ENCODE data around the gene S1PR3. TPM values are rescaled to one million over a fixed set of nuclear protein-coding genes. Genes with fewer than 3 reads are reported as not detected.

The S1PR3 gene
- total and polyA plus RNA-seq, 7 experiments from 2014 or later: 0.19 to 26.0 (median 0.22) TPM; not detected in 4

DNA sequence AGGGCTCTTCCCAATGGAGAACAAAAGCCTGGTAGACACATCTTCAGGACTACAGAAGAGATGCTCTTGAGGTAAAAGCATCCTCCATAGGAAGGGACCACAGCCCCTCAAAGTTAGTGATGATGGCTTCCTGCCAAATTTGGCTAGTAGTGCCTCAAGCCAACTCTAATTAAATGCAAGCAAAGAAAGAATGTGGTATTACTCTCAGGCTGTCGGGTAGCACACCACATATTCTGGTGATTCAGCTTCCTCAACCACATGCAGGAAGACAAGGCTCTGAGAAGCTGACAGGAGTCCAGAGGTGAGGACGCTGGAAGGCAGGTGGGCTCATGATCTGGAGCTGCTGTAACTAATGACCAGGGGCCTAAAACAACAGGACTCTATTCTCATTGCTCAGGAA, 37.2 kb upstream of the S1PR3 start:
- POLR2A ChIA-PET: no interaction called here
- Histone ChIP-seq H3K9me3 (ENCODE audit: control insufficient read depth in 2 of 3, low read length in 3 of 3) (no peaks in the 10 kb centered on the region), H3K4me3 (ENCODE audit: low read length) (no peak overlapping the region), H3K36me3 (ENCODE audit: control insufficient read depth in 2 of 3, insufficient read depth in 3 of 3, low read length in 3 of 3) (no peaks in the 10 kb centered on the region), H3K27me3 (ENCODE audit: control insufficient read depth in 2 of 2, insufficient read depth in 2 of 2, low read length in 2 of 2) (no peaks in the 10 kb centered on the region), H3K27ac (ENCODE audit: low read depth, low read length) (no peak overlapping the region), H3K4me1 (ENCODE audit: control insufficient read depth in 2 of 2, insufficient read depth in 2 of 2, low read length in 2 of 2) (no peaks in the 10 kb centered on the region)
- Mint-ChIP-seq H3K9me3 (no peaks in the 10 kb centered on the region), H3K27me3 (peaks cover 6 to 42% (median 32%) of the 10 kb centered on the region in 5 donors), H3K4me1 (peaks cover 0 to 13% (median 6%) of the 10 kb centered on the region in 7 donors), H3K27ac (no peak overlapping the region), H3K4me3 (no peak overlapping the region), H3K36me3 (no peaks in the 10 kb centered on the region)
- intact Hi-C loops (cut with micrococcal nuclease): no loop called here
- ATAC-seq (no peak), DNase-seq (no peak)
- CTCF ChIA-PET: no interaction called here

DNA sequence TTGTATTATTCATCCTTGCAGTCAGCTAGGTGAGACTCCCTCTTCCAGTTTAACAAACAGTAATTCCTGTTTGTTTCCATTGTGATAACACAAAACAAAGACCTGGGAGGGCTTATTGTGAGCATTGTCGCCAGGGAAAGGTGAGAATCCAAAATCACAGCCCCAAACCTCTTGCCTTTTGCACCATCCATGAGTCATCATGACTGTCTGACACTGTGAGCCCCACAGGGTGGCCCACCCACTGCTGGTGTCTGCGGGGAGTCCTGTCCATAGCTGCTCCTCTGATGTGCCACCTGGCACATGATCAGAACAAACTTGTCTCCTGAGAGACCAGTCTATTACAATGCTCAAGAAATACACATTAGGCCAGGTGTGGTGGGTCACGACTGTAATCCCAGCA, 33.7 kb upstream of the S1PR3 start:
- CTCF ChIA-PET: no interaction called here
- Mint-ChIP-seq H3K27me3 (peaks cover 11 to 45% (median 33%) of the 10 kb centered on the region in 5 donors), H3K36me3 (no peaks in the 10 kb centered on the region), H3K4me3 (no peak overlapping the region), H3K9me3 (no peaks in the 10 kb centered on the region), H3K27ac (no peak overlapping the region), H3K4me1 (peaks cover 0 to 7% (median 6%) of the 10 kb centered on the region in 7 donors)
- Histone ChIP-seq H3K4me1 (ENCODE audit: control insufficient read depth in 2 of 2, insufficient read depth in 2 of 2, low read length in 2 of 2) (no peaks in the 10 kb centered on the region), H3K9me3 (ENCODE audit: control insufficient read depth in 2 of 3, low read length in 3 of 3) (no peaks in the 10 kb centered on the region), H3K4me3 (ENCODE audit: low read length) (no peak overlapping the region), H3K27ac (ENCODE audit: low read depth, low read length) (no peak overlapping the region), H3K27me3 (ENCODE audit: control insufficient read depth in 2 of 2, insufficient read depth in 2 of 2, low read length in 2 of 2) (no peaks in the 10 kb centered on the region), H3K36me3 (ENCODE audit: control insufficient read depth in 2 of 3, insufficient read depth in 3 of 3, low read length in 3 of 3) (no peaks in the 10 kb centered on the region)
- POLR2A ChIA-PET: no interaction called here
- ATAC-seq (no peak), DNase-seq (no peak)
- intact Hi-C loops (cut with micrococcal nuclease): no loop called here

DNA sequence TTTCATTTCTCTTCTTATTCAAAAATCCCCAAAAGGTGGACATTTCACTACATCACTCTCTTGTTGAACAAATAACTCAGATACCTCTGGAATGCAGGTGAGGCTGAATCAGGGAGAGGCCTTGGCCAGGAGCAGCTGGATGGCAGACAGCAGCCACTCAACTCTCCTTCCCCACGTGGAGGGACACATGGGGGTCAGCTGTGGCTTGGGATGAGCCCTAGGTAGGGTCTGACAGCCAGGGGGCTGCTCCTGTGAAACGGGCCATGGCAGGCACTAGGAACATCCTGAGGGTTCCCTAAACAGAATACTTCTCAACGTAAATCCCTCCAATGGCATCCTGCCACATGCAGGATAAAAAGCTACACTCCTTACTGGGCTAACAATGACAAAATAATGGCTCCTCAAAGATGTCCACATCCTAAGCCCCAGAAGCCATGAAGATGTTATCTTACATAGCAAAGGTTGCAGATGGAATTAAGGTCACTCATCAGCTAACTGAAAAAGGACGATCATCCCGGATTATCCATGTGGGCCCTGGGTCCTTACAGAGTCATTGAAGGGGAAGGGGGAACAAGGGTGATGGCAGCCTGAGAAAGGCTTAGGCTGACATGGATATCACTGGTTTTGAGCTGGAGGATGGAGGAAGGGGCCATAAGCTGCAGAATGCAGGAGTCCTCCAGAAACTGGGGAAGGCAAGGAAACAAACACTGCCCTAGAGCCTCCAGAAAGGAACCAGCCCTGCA, 31.4 kb upstream of the S1PR3 start:
- H3K4me3 ChIP-seq (ENCODE audit: low read length): no peak overlapping the region
- Mint-ChIP-seq H3K27ac (no peak overlapping the region), H3K9me3 (no peaks in the 10 kb centered on the region), H3K4me3 (no peak overlapping the region), H3K4me1 (peaks cover 0 to 1% (median 0%) of the 10 kb centered on the region in 7 donors), H3K27me3 (peaks cover 20 to 30% (median 24%) of the 10 kb centered on the region in 5 donors), H3K36me3 (no peaks in the 10 kb centered on the region)
- no peaks in the 10 kb centered on the region for H3K36me3 ChIP-seq (ENCODE audit: control insufficient read depth in 2 of 3, insufficient read depth in 3 of 3, low read length in 3 of 3)
- no peaks in the 10 kb centered on the region for H3K9me3 ChIP-seq (ENCODE audit: control insufficient read depth in 2 of 3, low read length in 3 of 3)
- no peak overlapping the region for H3K27ac ChIP-seq (ENCODE audit: low read depth, low read length)
- ChIA-PET CTCF (no interaction called here), POLR2A (no interaction called here)
- intact Hi-C loops (cut with micrococcal nuclease): loop anchor here in 1 of 2 donors (5.0 kb wide), 1 partner anchor 38 kb away; no protein-coding TSS in a partner anchor
- H3K27me3 ChIP-seq (ENCODE audit: control insufficient read depth in 2 of 2, insufficient read depth in 2 of 2, low read length in 2 of 2): no peaks in the 10 kb centered on the region
- DNase-seq (no peak), ATAC-seq (no peak)
- H3K4me1 ChIP-seq (ENCODE audit: control insufficient read depth in 2 of 2, insufficient read depth in 2 of 2, low read length in 2 of 2): no peaks in the 10 kb centered on the region

DNA sequence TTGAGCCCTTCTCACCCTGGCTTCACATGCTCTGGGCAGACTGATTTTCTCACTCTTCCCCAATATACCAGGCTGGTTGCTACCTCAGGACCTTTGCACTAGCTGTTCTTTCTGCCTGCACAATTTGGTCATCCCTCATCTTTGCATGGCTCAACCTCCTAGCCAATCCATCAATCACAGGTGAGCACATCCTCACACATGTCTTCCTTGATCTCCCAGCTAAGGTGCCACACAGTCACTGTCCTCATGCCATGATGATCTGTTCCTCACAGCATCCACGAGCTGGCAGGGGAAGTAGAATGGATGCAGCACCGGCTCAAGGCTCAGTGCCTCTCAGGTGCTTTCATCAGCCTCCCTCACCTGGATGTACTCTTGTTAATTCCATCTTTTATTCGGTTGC, 30.6 kb upstream of the S1PR3 start:
- no peak overlapping the region for H3K27ac ChIP-seq (ENCODE audit: low read depth, low read length)
- H3K9me3 ChIP-seq (ENCODE audit: control insufficient read depth in 2 of 3, low read length in 3 of 3): no peaks in the 10 kb centered on the region
- peaks cover 0 to 1% (median 0%) of the 10 kb centered on the region in 7 donors for H3K4me1 Mint-ChIP-seq
- no peaks in the 10 kb centered on the region for H3K36me3 Mint-ChIP-seq
- H3K36me3 ChIP-seq (ENCODE audit: control insufficient read depth in 2 of 3, insufficient read depth in 3 of 3, low read length in 3 of 3): no peaks in the 10 kb centered on the region
- H3K27me3 ChIP-seq (ENCODE audit: control insufficient read depth in 2 of 2, insufficient read depth in 2 of 2, low read length in 2 of 2): no peaks in the 10 kb centered on the region
- no peaks in the 10 kb centered on the region for H3K4me1 ChIP-seq (ENCODE audit: control insufficient read depth in 2 of 2, insufficient read depth in 2 of 2, low read length in 2 of 2)
- intact Hi-C loops (cut with micrococcal nuclease): loop anchor here in 1 of 2 donors (5.0 kb wide), 1 partner anchor 38 kb away; no protein-coding TSS in a partner anchor
- H3K4me3 ChIP-seq (ENCODE audit: low read length): no peak overlapping the region
- no peaks in the 10 kb centered on the region for H3K9me3 Mint-ChIP-seq
- peaks cover 17 to 22% (median 21%) of the 10 kb centered on the region in 5 donors for H3K27me3 Mint-ChIP-seq
- ATAC-seq (no peak), DNase-seq (no peak)
- ChIA-PET CTCF (no interaction called here), POLR2A (no interaction called here)
- no peak overlapping the region for H3K4me3 Mint-ChIP-seq
- H3K27ac Mint-ChIP-seq: no peak overlapping the region

DNA sequence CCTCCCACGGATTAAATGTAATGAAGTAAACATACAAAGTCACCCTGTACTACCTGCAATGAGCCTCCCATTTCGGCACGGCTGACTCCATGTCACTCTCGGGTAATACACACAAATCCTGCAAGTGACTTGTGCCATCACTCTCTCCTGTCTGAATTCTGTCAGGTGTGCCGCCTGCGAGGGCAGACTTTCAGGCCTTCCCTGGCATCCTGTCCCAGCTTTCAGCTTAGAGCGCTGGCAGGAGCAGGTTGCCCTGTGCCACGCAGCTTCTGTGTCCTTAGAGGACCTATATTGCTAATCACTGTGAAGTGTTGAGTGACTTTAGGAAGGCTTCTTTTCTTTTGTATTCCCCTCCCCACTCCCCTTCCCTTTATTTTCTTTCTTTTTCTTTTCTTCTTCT, 25.8 kb upstream of the S1PR3 start:
- Histone ChIP-seq H3K4me1 (ENCODE audit: control insufficient read depth in 2 of 2, insufficient read depth in 2 of 2, low read length in 2 of 2) (no peaks in the 10 kb centered on the region), H3K4me3 (ENCODE audit: low read length) (no peak overlapping the region), H3K27me3 (ENCODE audit: control insufficient read depth in 2 of 2, insufficient read depth in 2 of 2, low read length in 2 of 2) (no peaks in the 10 kb centered on the region), H3K9me3 (ENCODE audit: control insufficient read depth in 2 of 3, low read length in 3 of 3) (no peaks in the 10 kb centered on the region), H3K27ac (ENCODE audit: low read depth, low read length) (no peak overlapping the region), H3K36me3 (ENCODE audit: control insufficient read depth in 2 of 3, insufficient read depth in 3 of 3, low read length in 3 of 3) (no peaks in the 10 kb centered on the region)
- intact Hi-C loops (cut with micrococcal nuclease): no loop called here
- Mint-ChIP-seq H3K4me1 (no peaks in the 10 kb centered on the region), H3K9me3 (no peaks in the 10 kb centered on the region), H3K27me3 (peaks cover 0 to 16% (median 7%) of the 10 kb centered on the region in 5 donors), H3K36me3 (no peaks in the 10 kb centered on the region), H3K4me3 (no peak overlapping the region), H3K27ac (no peak overlapping the region)
- no peak for ATAC-seq
- ChIA-PET CTCF (no interaction called here), POLR2A (interaction anchor here (0.7 kb wide), 1 partner anchor 76 kb away, joined by 5 read pairs; no protein-coding TSS in a partner anchor)
- no peak for DNase-seq

DNA sequence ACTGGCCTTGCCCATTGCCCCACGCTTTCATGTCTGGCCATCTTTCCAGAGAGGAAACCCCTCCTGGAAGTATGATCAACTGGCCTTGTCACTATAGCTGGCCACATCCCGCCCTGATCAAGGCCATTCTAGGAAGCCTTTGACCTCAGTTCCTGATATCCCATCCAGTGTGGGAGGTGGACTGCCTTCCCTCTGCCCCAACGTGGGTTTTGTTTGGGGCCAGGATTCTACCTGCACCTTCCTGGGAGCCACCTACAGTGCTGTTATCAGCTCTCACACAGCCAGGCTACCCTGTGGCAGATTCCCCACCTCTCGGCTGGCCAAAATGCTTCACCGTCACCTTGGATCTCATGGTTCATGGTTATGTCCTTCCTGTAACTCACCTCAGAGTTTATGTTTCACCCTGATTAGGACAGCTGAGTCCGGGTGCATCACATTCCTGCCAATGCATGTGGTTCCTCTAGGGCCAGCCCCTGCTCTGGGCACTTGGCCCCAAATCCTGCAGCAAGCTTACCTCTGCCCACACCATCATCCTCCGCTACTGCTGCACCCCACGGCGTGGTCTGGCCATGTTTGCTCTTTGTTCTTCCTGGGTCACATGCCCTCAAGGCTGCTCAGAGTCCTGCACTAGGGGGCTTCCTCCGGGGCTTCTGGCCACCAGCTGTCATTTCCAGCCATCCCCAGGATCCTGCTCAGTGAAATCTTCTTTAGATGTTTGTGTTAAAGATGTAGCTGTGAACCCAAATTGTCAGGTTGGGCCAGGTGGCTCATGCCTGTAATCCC, 24.2 kb upstream of the S1PR3 start:
- H3K27ac ChIP-seq (ENCODE audit: low read depth, low read length): no peak overlapping the region
- no peaks in the 10 kb centered on the region for H3K9me3 Mint-ChIP-seq
- ATAC-seq: no peak
- intact Hi-C loops (cut with micrococcal nuclease): no loop called here
- H3K4me1 ChIP-seq (ENCODE audit: control insufficient read depth in 2 of 2, insufficient read depth in 2 of 2, low read length in 2 of 2): no peaks in the 10 kb centered on the region
- no peaks in the 10 kb centered on the region for H3K36me3 ChIP-seq (ENCODE audit: control insufficient read depth in 2 of 3, insufficient read depth in 3 of 3, low read length in 3 of 3)
- H3K36me3 Mint-ChIP-seq: no peaks in the 10 kb centered on the region
- H3K27ac Mint-ChIP-seq: no peak overlapping the region
- H3K4me1 Mint-ChIP-seq: no peaks in the 10 kb centered on the region
- H3K9me3 ChIP-seq (ENCODE audit: control insufficient read depth in 2 of 3, low read length in 3 of 3): no peaks in the 10 kb centered on the region
- H3K4me3 Mint-ChIP-seq: peak overlapping the region in 1 of 10 donors; percentile 22
- DNase-seq: no peak
- ChIA-PET CTCF (interaction anchor here (0.8 kb wide), 1 partner anchor 227 kb away, joined by 3 read pairs; no protein-coding TSS in a partner anchor), POLR2A (no interaction called here)
- peaks cover 0 to 10% (median 0%) of the 10 kb centered on the region in 5 donors for H3K27me3 Mint-ChIP-seq
- H3K27me3 ChIP-seq (ENCODE audit: control insufficient read depth in 2 of 2, insufficient read depth in 2 of 2, low read length in 2 of 2): no peaks in the 10 kb centered on the region
- no peak overlapping the region for H3K4me3 ChIP-seq (ENCODE audit: low read length)

All from naive thymus-derived CD4-positive, alpha-beta T cell (primary cell).